HCT116 (cell line): ENCODE measurements around the gene CFAP126. TPM values are rescaled to one million over a fixed set of nuclear protein-coding genes. Genes with fewer than 3 reads are reported as not detected.

Experiments used
- ATAC-seq: fragments of 200-7000 bp; cut with Tn5 transposase; 2 replicates; pipeline ENCODE4 v1.9.1; 2020; ENCODE audit warnings: mild to moderate bottlenecking, moderate library complexity
- BruUV-seq: library from RNA; stranded (reverse); fragments of 400-500 nt; replicated peaks from 2 replicates; lab custom pipeline; 2021; lab: Mats Ljungman, UMichigan
- CTCF ChIA-PET: fragments of 300-600 bp; sonication (Branson Sonifier 250); formaldehyde crosslinking; loops from one replicate; lab custom pipeline; 2021; ENCODE audit warnings: antibody characterized with exemption; lab: Charles Lee
- POLR2A ChIA-PET: fragments of 300-600, 350-600 bp; sonication (Branson Sonifier 250); formaldehyde crosslinking; loops from one replicate; lab custom pipeline; 2021; ENCODE audit warnings: antibody characterized with exemption; lab: Charles Lee
- RAD21 ChIA-PET, 2 experiments: fragments of 300-600 bp; sonication (Branson Sonifier 250); formaldehyde crosslinking; loops; one replicate each; lab custom pipeline; 2023; ENCODE audit warnings: low total read pairs in 2 of 2; ENCODE audit not compliant: uncharacterized antibody in 2 of 2, unreplicated experiment in 2 of 2, low non-redundant PET in 1 of 2; lab: Charles Lee
- DNase-seq: peaks from one replicate; pipeline ENCODE4 v3.0.0-alpha.2; 2010; ENCODE audit warnings: low read depth, low spot score
- H2AFZ ChIP-seq: fragments of 200-600 bp; shearing (Covaris generic), sonication (generic); 2 replicates; pipeline ENCODE4 v1.6.1; 2017; ENCODE audit warnings: low read depth, mixed run types, mixed read lengths, antibody characterized with exemption, low read length; ENCODE audit not compliant: poor library complexity, severe bottlenecking
- H3K27ac ChIP-seq: 2 replicates; pipeline ENCODE4 v1.5.1; 2012; ENCODE audit warnings: low read depth, low read length
- H3K27me3 ChIP-seq: fragments of 200-600 bp; sonication (generic); 2 replicates; pipeline ENCODE4 v1.6.1; 2016; ENCODE audit warnings: mixed run types, low read length, mixed read lengths; ENCODE audit not compliant: insufficient read depth
- H3K36me3 ChIP-seq, 2 experiments: fragments of 200-500 bp in 1 of 2; fragments of 200-600 bp in 1 of 2; sonication (Bioruptor generic) in 1 of 2; sonication (generic) in 1 of 2; 2 replicates each; pipeline versions ENCODE4 v1.5.1 to v1.6.1; 2014 to 2016; ENCODE audit warnings: low read length in 2 of 2, inconsistent platforms in 1 of 2, mixed read lengths in 1 of 2, mixed run types in 1 of 2; ENCODE audit not compliant: insufficient read depth in 2 of 2, control insufficient read depth in 1 of 2
- H3K4me1 ChIP-seq, 2 experiments: fragments of 200-600 bp in 1 of 2; sonication (generic) in 1 of 2; 2 replicates each; pipeline versions ENCODE4 v1.5.1 to v1.6.1; 2012 to 2017; ENCODE audit warnings: low read length in 2 of 2, inconsistent platforms in 1 of 2, mild to moderate bottlenecking in 1 of 2, mixed read lengths in 1 of 2, mixed run types in 1 of 2, moderate library complexity in 1 of 2; ENCODE audit not compliant: insufficient read depth in 2 of 2, control insufficient read depth in 1 of 2
- H3K4me2 ChIP-seq: fragments of 200-600 bp; sonication (generic); 2 replicates; pipeline ENCODE4 v1.6.1; 2017; ENCODE audit warnings: mixed run types, low read length, mixed read lengths
- H3K4me3 ChIP-seq, 2 experiments: fragments of 200-600 bp in 1 of 2; sonication (generic) in 1 of 2; replicated peaks in 1 of 2; 2 replicates each; pipeline ENCODE4 v1.5.1; 2011 to 2016; ENCODE audit warnings: low read length in 2 of 2, control low read depth in 1 of 2, low read depth in 1 of 2, mild to moderate bottlenecking in 1 of 2, mixed read lengths in 1 of 2, mixed run types in 1 of 2
- H3K79me2 ChIP-seq: fragments of 200-600 bp; sonication (generic); 2 replicates; pipeline ENCODE4 v1.6.1; 2017; ENCODE audit warnings: mild to moderate bottlenecking, mixed run types, low read length, moderate library complexity, mixed read lengths; ENCODE audit not compliant: insufficient read depth
- H3K9ac ChIP-seq: fragments of 200-600 bp; sonication (generic); 2 replicates; pipeline ENCODE4 v1.6.1; 2016; ENCODE audit warnings: low read length, mixed read lengths
- H3K9me2 ChIP-seq: fragments of 200-600 bp; sonication (generic), shearing (Covaris generic); 2 replicates; pipeline ENCODE4 v1.6.1; 2017; ENCODE audit warnings: mixed run types, mild to moderate bottlenecking, moderate library complexity; ENCODE audit not compliant: insufficient read depth
- H3K9me3 ChIP-seq, 2 experiments: fragments of 200-500 bp in 1 of 2; fragments of 200-600 bp in 1 of 2; sonication (Bioruptor generic) in 1 of 2; sonication (generic) in 1 of 2; 2 replicates each; pipeline ENCODE4 v1.6.1; 2014 to 2017; ENCODE audit warnings: low read length in 2 of 2, mixed read lengths in 2 of 2, inconsistent platforms in 1 of 2, low read depth in 1 of 2, mild to moderate bottlenecking in 1 of 2, mixed run types in 1 of 2, moderate library complexity in 1 of 2; ENCODE audit not compliant: control insufficient read depth in 1 of 2, insufficient read depth in 1 of 2
- H4K20me1 ChIP-seq: fragments of 200-600 bp; sonication (generic), shearing (Covaris generic); 2 replicates; pipeline ENCODE4 v1.6.1; 2017; ENCODE audit warnings: mixed run types, mild to moderate bottlenecking, moderate library complexity; ENCODE audit not compliant: insufficient read depth
- ATF3 ChIP-seq: IDR thresholded peaks from 2 replicates; pipeline ENCODE4 v1.6.1; 2012
- CBX3 ChIP-seq: IDR thresholded peaks from 2 replicates; pipeline ENCODE4 v1.6.1; 2012; ENCODE audit warnings: low read depth
- CEBPB ChIP-seq: IDR thresholded peaks from 2 replicates; pipeline ENCODE4 v1.6.1; 2012; ENCODE audit warnings: low read depth
- EGR1 ChIP-seq: IDR thresholded peaks from 2 replicates; pipeline ENCODE4 v1.6.1; 2012; ENCODE audit warnings: low read depth
- ELF1 ChIP-seq: IDR thresholded peaks from 2 replicates; pipeline ENCODE4 v1.6.1; 2012; ENCODE audit warnings: low read depth, borderline replicate concordance
- EZH2 ChIP-seq: fragments of 200-600 bp; sonication (generic); IDR thresholded peaks from 2 replicates; pipeline ENCODE4 v1.6.1; 2017; ENCODE audit warnings: antibody characterized with exemption, mixed run types
- EZH2phosphoT487 ChIP-seq: fragments of 200-600 bp; IDR thresholded peaks from 2 replicates; pipeline ENCODE4 v1.6.1; 2018; ENCODE audit warnings: antibody characterized with exemption, borderline replicate concordance
- JUND ChIP-seq: IDR thresholded peaks from 2 replicates; pipeline ENCODE4 v1.6.1; 2012
- MAX ChIP-seq: IDR thresholded peaks from 2 replicates; pipeline ENCODE4 v1.6.1; 2012
- POLR2A ChIP-seq: IDR thresholded peaks from 2 replicates; pipeline ENCODE4 v1.7.0; 2011; ENCODE audit warnings: borderline replicate concordance; ENCODE audit not compliant: insufficient read depth, insufficient read length; ENCODE audit errors: extremely low read depth
- POLR2AphosphoS5 ChIP-seq: IDR thresholded peaks from 2 replicates; pipeline ENCODE4 v1.6.1; 2011; ENCODE audit warnings: mild to moderate bottlenecking, low read depth, low read length, moderate library complexity
- REST ChIP-seq: IDR thresholded peaks from 2 replicates; pipeline ENCODE4 v1.6.1; 2012; ENCODE audit warnings: low read depth
- SIN3A ChIP-seq: IDR thresholded peaks from 2 replicates; pipeline ENCODE4 v1.6.1; 2012; ENCODE audit warnings: low read depth
- SP1 ChIP-seq: IDR thresholded peaks from 2 replicates; pipeline ENCODE4 v1.6.1; 2012; ENCODE audit warnings: low read depth
- SRF ChIP-seq: IDR thresholded peaks from 2 replicates; pipeline ENCODE4 v1.6.1; 2012; ENCODE audit warnings: low read depth
- TCF7L2 ChIP-seq: IDR thresholded peaks from 2 replicates; pipeline ENCODE4 v1.7.0; 2011; ENCODE audit warnings: borderline replicate concordance, inconsistent platforms; ENCODE audit not compliant: insufficient read depth, insufficient read length; ENCODE audit errors: extremely low read depth
- YY1 ChIP-seq: IDR thresholded peaks from 2 replicates; pipeline ENCODE4 v1.6.1; 2011; ENCODE audit warnings: low read length, low read depth, moderate library complexity, mild to moderate bottlenecking; ENCODE audit not compliant: insufficient replicate concordance; ENCODE audit errors: extremely low read depth
- ZNF274 ChIP-seq: fragments of 200-500 bp; sonication (Bioruptor generic); IDR thresholded peaks from 2 replicates; pipeline ENCODE4 v1.6.1; 2014; ENCODE audit warnings: mild to moderate bottlenecking, low read depth, low read length, inconsistent platforms
- intact Hi-C: fragments of 100-400 bp; cut with micrococcal nuclease; formaldehyde crosslinking; loops from 2 replicates; pipeline ENCODE4 v1.10.0; 2022
- total RNA-seq: library from RNA; stranded (reverse); gene quantifications from one replicate; pipeline ENCODE4 v1.2.1, GENCODE V29; 2021; ENCODE audit not compliant: unreplicated experiment

The CFAP126 gene
- total RNA-seq, 1 experiment from 2014 or later: not detected

- CTCF ChIA-PET: no interaction called here
- RAD21 ChIA-PET: interaction anchor here in 1 of 2 experiments (0.7 kb wide), 1 partner anchor 27 kb away, joined by 6 read pairs; no protein-coding TSS in a partner anchor
- H4K20me1 ChIP-seq: no peaks in the 10 kb centered on the region
- no peak overlapping the region for H2AFZ ChIP-seq
- H3K9me3 ChIP-seq: no peaks in the 10 kb centered on the region
- no peak for TF ChIP-seq CEBPB
- no peak for TF ChIP-seq ZNF274
- TF ChIP-seq EGR1: no peak
- TF ChIP-seq POLR2AphosphoS5: no peak
- no peak for TF ChIP-seq SRF
- TF ChIP-seq ELF1: no peak
- no peak for TF ChIP-seq SIN3A
- TF ChIP-seq YY1: no peak
- no peak for TF ChIP-seq REST
- no peak for TF ChIP-seq SP1
- no peak for TF ChIP-seq TCF7L2
- TF ChIP-seq ATF3: no peak
- no peak for TF ChIP-seq EZH2
- TF ChIP-seq POLR2A: no peak
- TF ChIP-seq EZH2phosphoT487: no peak
- no peak for TF ChIP-seq MAX
- TF ChIP-seq CBX3: no peak
- TF ChIP-seq JUND: no peak
- no peak overlapping the region for H3K27ac ChIP-seq
- H3K4me3 ChIP-seq: no peak overlapping the region
- no peaks in the 10 kb centered on the region for H3K27me3 ChIP-seq
- H3K36me3 ChIP-seq: no peaks in the 10 kb centered on the region
- no TSS peak for BruUV-seq
- ATAC-seq (no peak), DNase-seq (no peak)
- H3K4me2 ChIP-seq: no peak overlapping the region
- no peaks in the 10 kb centered on the region for H3K79me2 ChIP-seq
- no peaks in the 10 kb centered on the region for H3K9me2 ChIP-seq
- peaks cover 9 to 25% of the 10 kb centered on the region in 2 experiments for H3K4me1 ChIP-seq
- H3K9ac ChIP-seq: no peak overlapping the region
- POLR2A ChIA-PET: interaction anchor here (0.7 to 0.8 kb wide), 2 partner anchors 13 to 38 kb away, joined by 4 to 6 read pairs; no protein-coding TSS in a partner anchor
- intact Hi-C loops: no loop called here
These were observed 34.8 kb upstream of the CFAP126 start for GRCh38 chr1:161402446-161402845.
